ENCODE data around the gene SCCPDH.

SCCPDH gene

DNA sequence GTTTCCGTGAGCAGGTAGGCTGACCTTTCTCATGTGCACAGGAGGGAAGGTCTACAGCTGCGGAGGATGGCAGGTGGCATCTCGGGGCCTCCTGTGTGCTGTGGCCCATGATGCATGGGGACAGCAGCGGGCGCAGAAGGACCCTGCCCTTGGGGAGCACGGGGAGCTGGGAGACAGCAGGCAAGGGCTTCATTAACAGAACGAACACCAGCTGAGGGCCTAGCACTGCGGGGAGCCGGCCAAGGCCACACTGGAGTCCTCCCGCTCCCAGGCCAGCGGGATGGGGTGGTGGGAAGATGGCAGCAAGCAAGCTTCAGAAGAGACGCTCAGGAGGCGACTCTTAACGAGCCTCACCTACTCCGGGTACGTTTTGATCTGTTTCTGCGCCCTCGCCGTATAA lies 66.6 kb downstream of the SCCPDH start:
- H3K9me3 Mint-ChIP-seq: no peaks in the 10 kb centered on the region
- H3K27me3 Mint-ChIP-seq (ENCODE audit: low read depth): peaks cover 4% of the 10 kb centered on the region
- TF ChIP-seq, protein P1, sequence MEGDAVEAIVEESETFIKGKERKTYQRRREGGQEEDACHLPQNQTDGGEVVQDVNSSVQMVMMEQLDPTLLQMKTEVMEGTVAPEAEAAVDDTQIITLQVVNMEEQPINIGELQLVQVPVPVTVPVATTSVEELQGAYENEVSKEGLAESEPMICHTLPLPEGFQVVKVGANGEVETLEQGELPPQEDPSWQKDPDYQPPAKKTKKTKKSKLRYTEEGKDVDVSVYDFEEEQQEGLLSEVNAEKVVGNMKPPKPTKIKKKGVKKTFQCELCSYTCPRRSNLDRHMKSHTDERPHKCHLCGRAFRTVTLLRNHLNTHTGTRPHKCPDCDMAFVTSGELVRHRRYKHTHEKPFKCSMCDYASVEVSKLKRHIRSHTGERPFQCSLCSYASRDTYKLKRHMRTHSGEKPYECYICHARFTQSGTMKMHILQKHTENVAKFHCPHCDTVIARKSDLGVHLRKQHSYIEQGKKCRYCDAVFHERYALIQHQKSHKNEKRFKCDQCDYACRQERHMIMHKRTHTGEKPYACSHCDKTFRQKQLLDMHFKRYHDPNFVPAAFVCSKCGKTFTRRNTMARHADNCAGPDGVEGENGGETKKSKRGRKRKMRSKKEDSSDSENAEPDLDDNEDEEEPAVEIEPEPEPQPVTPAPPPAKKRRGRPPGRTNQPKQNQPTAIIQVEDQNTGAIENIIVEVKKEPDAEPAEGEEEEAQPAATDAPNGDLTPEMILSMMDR (IDR thresholded peaks at IDR 0.05; ENCODE audit: unreplicated experiment in 3 of 3): no peak
- no peak overlapping the region for H3K4me3 Mint-ChIP-seq
- peaks cover 36% of the 10 kb centered on the region for H3K4me1 Mint-ChIP-seq
- peaks cover 6% of the 10 kb centered on the region for H3K36me3 Mint-ChIP-seq (ENCODE audit: low read depth)
- no peak overlapping the region for H3K27ac Mint-ChIP-seq

DNA sequence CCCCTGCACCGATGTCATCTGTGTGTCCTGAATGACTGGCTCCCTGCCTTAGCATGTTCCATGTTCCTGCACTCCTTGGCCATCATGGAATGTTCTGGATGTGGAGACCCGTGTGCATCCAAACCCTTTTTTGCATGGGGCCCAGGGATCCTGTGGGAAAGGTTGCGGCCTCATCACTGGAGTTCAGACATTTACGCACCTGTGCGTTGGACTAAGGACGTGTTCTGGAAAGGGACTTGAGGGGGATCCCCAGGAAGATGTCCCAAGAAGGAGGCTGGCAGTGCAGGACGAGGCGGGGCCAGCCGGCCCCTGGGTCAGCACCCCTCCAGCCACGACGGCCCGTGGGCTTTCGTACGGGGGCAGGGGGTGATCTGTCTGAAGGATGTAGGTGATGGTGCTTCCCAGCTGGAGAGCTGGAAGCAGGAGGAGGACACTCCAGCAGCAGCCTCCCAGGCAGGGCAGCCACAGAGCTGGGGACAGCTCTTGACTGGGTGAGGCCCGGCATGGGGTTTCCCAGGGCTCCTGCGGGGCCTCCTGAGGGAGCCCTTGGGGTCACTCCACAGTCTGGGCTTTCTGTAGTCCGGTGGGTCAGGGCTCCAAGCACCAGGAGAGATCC lies 67.2 kb downstream of the SCCPDH start:
- peaks cover 6% of the 10 kb centered on the region for H3K36me3 Mint-ChIP-seq (ENCODE audit: low read depth)
- TF ChIP-seq, protein P1 (IDR thresholded peaks at IDR 0.05; ENCODE audit: unreplicated experiment in 3 of 3): no peak
- H3K27ac Mint-ChIP-seq: no peak overlapping the region
- H3K4me3 Mint-ChIP-seq: no peak overlapping the region
- no peaks in the 10 kb centered on the region for H3K9me3 Mint-ChIP-seq
- H3K4me1 Mint-ChIP-seq: peaks cover 36% of the 10 kb centered on the region
- peaks cover 4% of the 10 kb centered on the region for H3K27me3 Mint-ChIP-seq (ENCODE audit: low read depth)

DNA sequence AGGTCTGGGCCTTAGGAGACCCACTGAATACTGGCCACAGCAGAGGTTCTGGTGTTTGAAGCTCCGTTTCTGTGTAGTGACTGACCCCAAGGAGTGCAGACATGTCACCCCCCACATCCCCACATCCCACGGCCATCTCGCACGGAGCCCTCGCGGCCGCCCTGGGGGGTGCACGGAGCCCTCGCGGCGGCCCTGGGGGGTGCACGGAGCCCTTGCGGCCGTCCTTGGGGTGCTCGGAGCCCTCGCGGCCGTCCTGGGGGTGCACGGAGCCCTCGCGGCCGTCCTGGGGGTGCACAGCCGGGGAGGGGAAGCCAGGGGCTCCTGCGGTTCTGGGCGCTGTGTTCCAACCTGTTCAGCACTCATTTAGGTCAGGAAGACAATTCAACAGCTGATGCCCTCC lies 68.4 kb downstream of the SCCPDH start:
- Mint-ChIP-seq H3K27me3 (ENCODE audit: low read depth) (peaks cover 4% of the 10 kb centered on the region), H3K4me1 (peaks cover 35% of the 10 kb centered on the region), H3K27ac (no peak overlapping the region), H3K4me3 (no peak overlapping the region), H3K36me3 (ENCODE audit: low read depth) (peaks cover 6% of the 10 kb centered on the region), H3K9me3 (no peaks in the 10 kb centered on the region)
- TF ChIP-seq, protein P1 (IDR thresholded peaks at IDR 0.05; ENCODE audit: unreplicated experiment in 3 of 3): no peak

DNA sequence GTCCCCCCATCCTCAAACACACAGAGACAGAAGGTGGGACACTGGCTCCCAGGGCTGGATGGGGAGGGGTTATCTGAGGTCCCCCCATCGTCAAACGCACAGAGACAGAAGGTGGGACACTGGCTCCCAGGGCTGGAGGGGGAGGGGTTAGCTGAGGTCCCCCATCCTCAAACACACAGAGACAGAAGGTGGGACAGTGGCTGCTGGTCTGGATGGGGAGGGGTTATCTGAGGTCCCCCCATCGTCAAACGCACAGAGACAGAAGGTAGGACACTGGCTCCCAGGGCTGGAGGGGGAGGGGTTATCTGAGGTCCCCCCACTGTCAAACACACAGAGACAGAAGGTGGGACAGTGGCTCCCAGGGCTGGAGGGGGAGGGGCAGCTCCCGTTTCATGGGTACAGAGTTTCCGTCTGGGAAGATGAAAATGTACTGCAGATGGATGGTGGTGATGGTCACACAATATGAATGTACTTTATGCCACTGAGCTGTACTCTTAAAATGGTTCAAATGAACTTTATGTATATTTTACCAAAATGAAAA lies 69.2 kb downstream of the SCCPDH start:
- no peaks in the 10 kb centered on the region for H3K9me3 Mint-ChIP-seq
- TF ChIP-seq, protein P1 (IDR thresholded peaks at IDR 0.05; ENCODE audit: unreplicated experiment in 3 of 3): no peak
- peaks cover 6% of the 10 kb centered on the region for H3K36me3 Mint-ChIP-seq (ENCODE audit: low read depth)
- H3K4me1 Mint-ChIP-seq: peaks cover 38% of the 10 kb centered on the region
- H3K27ac Mint-ChIP-seq: no peak overlapping the region
- peaks cover 4% of the 10 kb centered on the region for H3K27me3 Mint-ChIP-seq (ENCODE audit: low read depth)
- no peak overlapping the region for H3K4me3 Mint-ChIP-seq

DNA sequence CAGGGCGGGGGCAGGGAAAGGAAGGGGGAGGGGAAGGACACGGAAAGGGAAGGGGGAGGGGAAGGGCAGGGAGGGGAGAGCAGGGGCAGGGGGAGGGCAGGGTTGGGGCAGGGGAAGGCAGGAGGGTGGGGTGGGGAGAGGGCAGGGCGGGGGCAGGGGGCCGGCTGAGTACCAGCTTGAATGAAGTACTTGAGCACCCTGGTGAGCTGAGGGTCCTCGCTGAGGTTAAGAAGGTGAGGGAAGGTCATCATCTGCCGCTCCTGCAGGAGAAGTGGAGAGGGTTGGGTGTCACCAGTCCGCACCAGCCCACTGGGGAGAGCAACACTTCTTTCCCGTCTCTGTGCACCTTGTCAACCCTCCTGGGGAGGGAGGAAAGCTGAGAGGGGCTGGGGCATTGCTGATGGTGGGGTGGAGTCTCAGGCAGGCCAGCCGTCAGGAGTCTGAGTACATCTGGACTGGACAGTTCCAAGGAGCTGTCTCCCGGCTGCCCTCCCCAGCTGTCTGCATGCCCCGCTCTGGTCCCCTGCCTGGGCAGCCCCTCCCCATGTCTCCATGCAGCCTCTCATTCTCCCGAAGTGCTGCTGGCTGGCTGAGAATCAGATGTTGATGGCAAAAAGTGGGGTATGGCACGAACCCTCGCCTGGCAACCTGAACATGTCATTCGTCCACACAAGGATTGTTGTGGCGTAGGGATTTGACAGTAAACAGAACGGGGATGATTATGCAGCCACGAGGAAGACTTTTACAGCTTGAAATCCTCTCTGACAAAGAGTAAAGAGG lies 70.0 kb downstream of the SCCPDH start:
- Mint-ChIP-seq H3K27ac (no peak overlapping the region), H3K4me3 (no peak overlapping the region), H3K4me1 (peaks cover 41% of the 10 kb centered on the region), H3K9me3 (no peaks in the 10 kb centered on the region), H3K27me3 (ENCODE audit: low read depth) (peaks cover 4% of the 10 kb centered on the region), H3K36me3 (ENCODE audit: low read depth) (peaks cover 6% of the 10 kb centered on the region)
- TF ChIP-seq, protein P1 (IDR thresholded peaks at IDR 0.05; ENCODE audit: unreplicated experiment in 3 of 3): no peak
